Measurements from ENCODE around the gene ARID3C. TPM values are rescaled to one million over a fixed set of nuclear protein-coding genes. Genes with fewer than 3 reads are reported as not detected.

Gene ARID3C
- total and polyA plus RNA-seq, 2 of the 8 experiments (the other 6 are each of a cell fraction or from before 2014, with no cell fraction given): 0.08 TPM; not detected in 1

- no peak for TF ChIP-seq RBBP5 (IDR thresholded peaks at IDR 0.05; ENCODE audit: borderline replicate concordance, low read depth, low read length)
- peak; percentile 44; the same call in 1 of the 2 replicates for TF ChIP-seq PHF8 (conservative IDR thresholded peaks at IDR 0.05; ENCODE audit: low read depth, low read length)
- TF ChIP-seq EZH2 (IDR thresholded peaks at IDR 0.05; ENCODE audit: low read depth, low read length, severe bottlenecking): no peak
- TF ChIP-seq MAX (IDR thresholded peaks at IDR 0.05): 0 out of 2 replicates have a peak, but pooled peaks have one; percentile 45
- TF ChIP-seq ZNF274 (IDR thresholded peaks at IDR 0.05; ENCODE audit: borderline replicate concordance, extremely low read depth, low read length): no peak
- TF ChIP-seq POLR2AphosphoS5 (IDR thresholded peaks at IDR 0.05; ENCODE audit: low read depth, low read length): no peak
- TF ChIP-seq TAF7 (optimal IDR thresholded peaks at IDR 0.05; ENCODE audit: borderline replicate concordance, low read depth, low read length): no peak
- no peak for TF ChIP-seq JUND (IDR thresholded peaks at IDR 0.05; ENCODE audit: low read length)
- no peak for TF ChIP-seq SP1 (IDR thresholded peaks at IDR 0.05; ENCODE audit: low read depth, low read length)
- TF ChIP-seq CTCF (IDR thresholded peaks at IDR 0.05; ENCODE audit: control extremely low read depth in 1 of 3, insufficient read depth in 1 of 3, low read depth in 1 of 3, low read length in 3 of 3): peak in 1 of 3 experiments; percentile 6; a peak in 1 of 4 replicates
- TF ChIP-seq, protein P1, sequence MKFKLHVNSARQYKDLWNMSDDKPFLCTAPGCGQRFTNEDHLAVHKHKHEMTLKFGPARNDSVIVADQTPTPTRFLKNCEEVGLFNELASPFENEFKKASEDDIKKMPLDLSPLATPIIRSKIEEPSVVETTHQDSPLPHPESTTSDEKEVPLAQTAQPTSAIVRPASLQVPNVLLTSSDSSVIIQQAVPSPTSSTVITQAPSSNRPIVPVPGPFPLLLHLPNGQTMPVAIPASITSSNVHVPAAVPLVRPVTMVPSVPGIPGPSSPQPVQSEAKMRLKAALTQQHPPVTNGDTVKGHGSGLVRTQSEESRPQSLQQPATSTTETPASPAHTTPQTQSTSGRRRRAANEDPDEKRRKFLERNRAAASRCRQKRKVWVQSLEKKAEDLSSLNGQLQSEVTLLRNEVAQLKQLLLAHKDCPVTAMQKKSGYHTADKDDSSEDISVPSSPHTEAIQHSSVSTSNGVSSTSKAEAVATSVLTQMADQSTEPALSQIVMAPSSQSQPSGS (IDR thresholded peaks at IDR 0.05; ENCODE audit: low read length): no peak
- no peak for TF ChIP-seq RNF2 (IDR thresholded peaks at IDR 0.05; ENCODE audit: borderline replicate concordance, low read depth, low read length, missing control alignments, poor library complexity, severe bottlenecking)
- TF ChIP-seq TEAD4 (IDR thresholded peaks at IDR 0.05; ENCODE audit: low read depth, low read length): no peak
- TF ChIP-seq, protein P2, sequence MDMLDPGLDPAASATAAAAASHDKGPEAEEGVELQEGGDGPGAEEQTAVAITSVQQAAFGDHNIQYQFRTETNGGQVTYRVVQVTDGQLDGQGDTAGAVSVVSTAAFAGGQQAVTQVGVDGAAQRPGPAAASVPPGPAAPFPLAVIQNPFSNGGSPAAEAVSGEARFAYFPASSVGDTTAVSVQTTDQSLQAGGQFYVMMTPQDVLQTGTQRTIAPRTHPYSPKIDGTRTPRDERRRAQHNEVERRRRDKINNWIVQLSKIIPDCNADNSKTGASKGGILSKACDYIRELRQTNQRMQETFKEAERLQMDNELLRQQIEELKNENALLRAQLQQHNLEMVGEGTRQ (IDR thresholded peaks at IDR 0.05; ENCODE audit: low read length): no peak
- TF ChIP-seq SP2 (IDR thresholded peaks at IDR 0.05; ENCODE audit: low read length): peak; percentile 33
- no peak for TF ChIP-seq BRCA1 (IDR thresholded peaks at IDR 0.05; ENCODE audit: low read depth, low read length)
Observed at GRCh38 chr9:34620061-34620994, 8.5 kb downstream of the ARID3C start, which contains the start of gene DCTN3 (continued).
